ENCODE measurements around the gene LARGE1.

Gene LARGE1

GRCh38 chr22:33898121-33898520 lies 22.2 kb downstream of the LARGE1 start:
- DNase-seq (ENCODE audit: low spot score), result no peak
- in situ Hi-C loops (cut with MboI; ENCODE audit: low sequenced_read_pairs, unreplicated experiment), result no loop called here
- no peak for TF ChIP-seq CTCF (IDR thresholded peaks at IDR 0.05; ENCODE audit: borderline replicate concordance, control extremely low read depth, extremely low read depth, insufficient read depth, missing control alignments)

- no peak for DNase-seq (ENCODE audit: low spot score)
- TF ChIP-seq CTCF (IDR thresholded peaks at IDR 0.05; ENCODE audit: borderline replicate concordance, control extremely low read depth, extremely low read depth, insufficient read depth, missing control alignments), result no peak
- in situ Hi-C loops (cut with MboI; ENCODE audit: low sequenced_read_pairs, unreplicated experiment), result no loop called here
These were observed 22.8 kb downstream of the LARGE1 start for GRCh38 chr22:33897448-33897835.

DNA sequence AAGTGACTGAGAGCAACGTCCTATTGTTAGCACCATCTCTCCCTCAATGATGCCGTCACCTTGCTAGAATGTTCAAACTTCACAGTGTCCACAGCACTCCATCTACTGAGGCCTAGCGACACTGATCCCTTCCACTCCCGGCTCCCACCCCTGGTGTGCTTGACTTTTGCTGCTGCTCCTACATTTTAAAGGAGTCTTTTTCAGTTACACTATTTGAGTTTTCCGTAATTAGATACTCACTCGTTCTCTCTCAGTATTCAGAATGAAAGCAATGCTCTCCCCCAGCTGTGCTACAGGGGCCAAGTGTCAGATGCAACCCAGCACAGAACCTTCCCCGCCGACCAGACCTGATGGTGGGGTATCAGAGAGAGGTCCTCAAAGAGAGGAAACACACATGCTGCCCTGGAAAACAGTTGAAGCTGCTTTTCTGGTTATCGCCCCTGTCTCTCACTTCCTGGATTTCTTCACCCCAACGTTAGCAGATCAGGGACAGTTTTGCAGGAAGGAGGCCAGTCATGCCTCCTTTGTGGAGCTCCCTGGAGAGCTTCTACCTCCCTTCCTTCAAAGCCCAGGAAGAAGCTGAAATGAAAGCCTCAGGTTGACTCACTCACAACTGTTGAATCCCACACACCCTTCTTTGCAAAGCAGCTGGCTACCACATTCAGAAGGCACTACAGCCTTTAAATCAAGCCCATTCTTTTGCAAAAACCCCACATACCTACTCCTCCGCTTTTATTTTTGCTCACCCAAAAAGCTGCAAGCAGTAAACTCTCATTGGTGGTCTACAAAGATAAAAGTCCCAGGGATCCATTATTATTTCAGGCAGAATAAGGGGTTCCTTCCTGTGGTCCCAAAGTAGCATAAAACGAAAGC lies 23.5 kb downstream of the LARGE1 start:
- DNase-seq (ENCODE audit: low spot score), result peak; percentile 46
- in situ Hi-C loops (cut with MboI; ENCODE audit: low sequenced_read_pairs, unreplicated experiment), result no loop called here
- TF ChIP-seq CTCF (IDR thresholded peaks at IDR 0.05; ENCODE audit: borderline replicate concordance, control extremely low read depth, extremely low read depth, insufficient read depth, missing control alignments), result no peak

DNA sequence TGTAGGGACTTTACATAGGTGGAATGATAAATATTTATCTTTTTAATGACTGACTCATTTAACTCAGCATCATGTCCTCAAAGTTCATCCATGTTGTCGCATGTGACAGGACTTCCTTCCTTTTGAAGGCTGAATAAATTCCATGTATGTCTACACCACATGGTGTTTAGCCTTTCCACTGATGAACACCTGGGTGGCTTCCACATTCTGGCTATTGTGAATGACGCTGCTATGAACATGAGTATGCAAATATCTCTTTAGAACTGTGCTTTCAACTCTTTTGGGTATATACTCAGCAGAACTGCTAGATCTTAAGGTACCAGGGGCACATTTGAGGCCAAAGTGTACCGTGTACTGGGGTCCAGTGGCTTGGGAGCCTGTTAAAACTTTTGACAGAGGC lies 24.1 kb downstream of the LARGE1 start:
- no peak for DNase-seq (ENCODE audit: low spot score)
- in situ Hi-C loops (cut with MboI; ENCODE audit: low sequenced_read_pairs, unreplicated experiment), result no loop called here
- TF ChIP-seq CTCF (IDR thresholded peaks at IDR 0.05; ENCODE audit: borderline replicate concordance, control extremely low read depth, extremely low read depth, insufficient read depth, missing control alignments), result no peak

- no peak for TF ChIP-seq CTCF (IDR thresholded peaks at IDR 0.05; ENCODE audit: borderline replicate concordance, control extremely low read depth, extremely low read depth, insufficient read depth, missing control alignments)
- no peak for DNase-seq (ENCODE audit: low spot score)
- in situ Hi-C loops (cut with MboI; ENCODE audit: low sequenced_read_pairs, unreplicated experiment), result no loop called here
These were observed 24.8 kb downstream of the LARGE1 start for GRCh38 chr22:33895444-33895843.

- in situ Hi-C loops (cut with MboI; ENCODE audit: low sequenced_read_pairs, unreplicated experiment), result no loop called here
- no peak for DNase-seq (ENCODE audit: low spot score)
- no peak for TF ChIP-seq CTCF (IDR thresholded peaks at IDR 0.05; ENCODE audit: borderline replicate concordance, control extremely low read depth, extremely low read depth, insufficient read depth, missing control alignments)
These were observed 25.8 kb downstream of the LARGE1 start for GRCh38 chr22:33894515-33894914.
